NCI-H2081 treated with DMSO at 0.1 percent for 48 hours (cell line): ENCODE results near the gene ITFG2.
"Not testable (repeated sequence)": the region's sequence is repeated elsewhere in the genome, so short reads cannot be mapped to it uniquely, and the experiment has no call there.

Experiments
- DNase-seq: peaks from one replicate; lab custom pipeline; 2025; lab: John Stamatoyannopoulos, UW

The ITFG2 gene

DNA sequence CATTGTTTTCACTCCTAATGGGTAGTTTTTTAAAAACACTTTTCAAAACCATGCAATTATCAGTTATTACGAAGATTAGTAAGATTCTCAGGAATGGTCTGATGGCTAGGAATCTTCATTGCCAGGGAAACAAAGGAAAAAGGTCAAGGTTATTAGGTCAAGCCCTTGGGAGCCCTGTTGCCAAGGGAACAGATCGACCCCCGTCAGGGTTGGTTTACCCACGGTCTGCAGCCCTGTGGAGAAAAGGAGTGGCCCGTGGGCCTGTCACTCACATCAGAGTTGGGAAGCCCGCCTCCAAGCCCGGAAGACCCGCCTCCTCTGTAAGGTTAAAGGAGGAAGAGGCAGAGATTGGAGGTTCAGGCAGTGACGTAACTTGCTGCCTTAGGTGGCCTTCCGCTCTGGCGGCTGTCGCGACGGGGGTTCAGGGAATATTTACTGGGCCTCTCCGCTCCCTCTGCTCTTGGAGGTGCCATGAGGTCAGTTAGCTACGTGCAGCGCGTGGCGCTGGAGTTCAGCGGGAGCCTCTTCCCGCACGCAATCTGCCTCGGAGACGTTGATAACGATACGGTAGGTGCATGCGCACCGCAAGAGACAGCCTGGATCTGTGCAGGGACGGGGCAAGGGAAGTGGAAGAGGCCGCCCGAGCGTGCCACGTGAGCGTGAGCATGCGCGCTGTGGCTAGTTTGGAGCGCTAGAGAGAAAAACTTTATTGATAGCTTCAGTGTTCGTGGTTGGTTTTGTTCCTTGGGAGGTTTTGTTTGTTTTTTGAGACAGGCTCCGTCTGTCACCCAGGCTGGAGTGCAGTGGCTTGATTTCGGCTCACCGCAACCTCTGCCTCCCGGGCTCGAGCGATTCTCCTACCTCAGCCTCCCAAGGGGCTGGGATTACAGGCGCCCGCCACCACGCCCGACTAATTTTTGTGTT lies at the start of gene ITFG2:
Gene ITFG2 (plus strand): TSS at position 379 of the 924 bp plus-strand sequence. CDS start 93 bp downstream, at position 472.
- DNase-seq: peak; percentile 97

DNA sequence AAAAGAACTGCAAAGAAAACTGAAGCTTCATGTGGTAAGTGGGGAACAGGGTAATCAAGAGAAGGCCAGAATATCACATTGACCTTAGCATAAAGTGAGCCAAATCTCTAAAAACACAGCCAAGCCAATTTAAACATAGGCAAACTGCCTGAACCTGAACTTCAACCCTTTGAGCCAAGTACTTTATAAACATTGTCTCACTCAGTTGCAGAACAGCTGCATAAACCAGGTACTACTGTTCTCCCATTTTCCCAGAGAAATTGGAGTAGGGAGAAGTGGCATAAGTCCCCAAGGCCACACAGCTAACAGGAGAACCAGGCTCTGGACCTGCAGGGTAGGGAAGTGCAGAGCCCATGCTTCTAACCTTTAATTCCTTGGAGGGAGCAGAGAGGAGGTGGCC lies 48.1 kb upstream of the ITFG2 start:
- no peak for DNase-seq

DNA sequence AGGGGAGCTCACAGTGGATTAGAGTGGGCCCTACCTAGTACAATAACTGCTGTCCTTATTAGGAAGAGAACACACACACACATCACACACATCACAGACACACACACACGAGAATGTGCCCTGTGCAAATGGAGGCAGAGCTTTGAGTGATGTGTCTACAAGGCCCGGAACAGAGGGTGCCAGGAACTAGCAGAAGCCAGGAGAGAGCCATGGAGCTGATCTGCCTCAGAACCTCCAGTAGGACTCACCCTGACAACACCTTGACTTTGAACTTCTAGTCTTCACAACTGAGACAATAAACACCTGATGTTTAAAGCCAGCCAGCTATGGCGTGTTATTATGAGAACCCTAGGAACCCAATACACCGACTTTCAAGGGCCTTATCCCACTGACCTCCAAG lies 47.4 kb upstream of the ITFG2 start:
- no peak for DNase-seq

DNA sequence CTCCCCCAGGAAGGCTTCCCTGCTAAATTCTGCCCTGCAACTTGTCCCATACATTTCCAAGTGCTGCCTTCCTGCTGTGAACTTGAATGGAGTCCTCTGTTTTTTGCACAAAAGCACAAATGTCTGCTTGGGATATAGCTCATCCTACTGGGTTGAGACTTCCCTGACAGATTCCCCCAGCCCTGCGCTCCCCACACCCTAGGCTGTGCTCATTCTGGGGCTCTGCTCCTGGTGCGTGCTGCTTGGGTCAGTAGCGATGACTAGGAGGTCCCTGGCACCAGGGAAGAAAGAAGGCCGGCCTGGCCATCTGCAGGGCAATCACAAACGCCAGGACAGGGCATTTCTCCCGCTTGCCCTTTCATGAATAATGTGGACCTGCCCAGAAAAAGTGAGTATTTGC lies 46.9 kb upstream of the ITFG2 start:
- no peak for DNase-seq

DNA sequence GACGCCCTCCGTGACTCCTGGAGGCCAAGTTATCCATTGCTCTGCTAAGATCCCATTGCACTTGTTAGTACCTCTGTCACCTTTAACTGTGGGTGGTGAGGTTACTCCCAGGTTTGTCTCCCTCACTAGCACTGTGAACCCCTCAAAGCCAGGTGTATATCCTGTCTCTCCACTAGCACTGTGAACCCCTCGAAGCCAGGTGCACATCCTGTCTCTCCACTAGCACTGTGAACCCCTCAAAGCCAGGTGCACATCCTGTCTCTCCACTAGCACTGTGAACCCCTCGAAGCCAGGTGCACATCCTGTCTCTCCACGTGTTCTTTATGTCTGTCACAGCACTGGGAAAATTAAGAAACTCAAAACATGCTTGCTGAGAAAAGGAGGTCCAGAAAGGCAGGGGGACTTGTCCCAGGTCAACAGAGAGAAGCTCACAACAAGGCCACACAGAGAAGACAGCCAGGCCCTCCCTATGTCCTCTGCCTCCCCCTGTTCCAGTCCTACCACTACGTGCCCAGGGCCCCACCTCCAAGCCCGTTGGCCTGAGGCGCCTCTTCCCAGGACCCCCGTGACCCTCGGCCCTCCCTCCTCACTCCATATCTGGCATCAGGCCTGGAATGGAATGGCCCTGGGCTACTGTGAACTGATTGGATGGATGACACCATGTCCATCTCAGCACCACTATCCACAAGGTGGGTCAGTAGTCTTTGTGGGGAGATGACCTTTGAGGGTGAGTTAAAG lies 44.1 kb upstream of the ITFG2 start:
- DNase-seq: no peak

- DNase-seq: no peak
These were observed 42.5 kb upstream of the ITFG2 start for GRCh38 chr12:2769866-2770533.

DNA sequence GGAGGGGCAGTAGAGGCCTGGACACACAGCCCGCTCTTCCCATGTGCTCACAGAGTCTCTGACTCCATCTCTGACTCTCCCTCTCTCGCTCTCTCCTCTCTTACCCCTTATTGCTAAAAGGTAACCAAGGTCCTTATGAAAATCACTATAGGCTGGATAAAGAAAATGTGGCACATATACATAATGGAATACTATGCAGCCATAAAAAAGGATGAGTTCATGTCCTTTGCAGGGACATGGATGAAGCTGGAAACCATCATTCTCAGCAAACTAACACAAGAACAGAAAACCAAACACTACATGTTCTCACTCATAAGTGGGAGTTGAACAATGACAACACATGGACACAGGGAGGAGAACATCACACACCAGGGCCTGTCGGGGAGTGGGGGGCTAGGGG lies 41.9 kb upstream of the ITFG2 start:
- DNase-seq: not testable (repeated sequence)

- no peak for DNase-seq
These were observed 40.1 kb upstream of the ITFG2 start for GRCh38 chr12:2772370-2772769.

- no peak for DNase-seq
These were observed 39.1 kb upstream of the ITFG2 start for GRCh38 chr12:2773199-2773875.

GRCh38 chr12:2775431-2775830 lies 37.0 kb upstream of the ITFG2 start:
- no peak for DNase-seq

GRCh38 chr12:2776129-2776806 lies 36.2 kb upstream of the ITFG2 start:
- no peak for DNase-seq

- DNase-seq: no peak
These were observed 33.2 kb upstream of the ITFG2 start for GRCh38 chr12:2779281-2779680.

DNA sequence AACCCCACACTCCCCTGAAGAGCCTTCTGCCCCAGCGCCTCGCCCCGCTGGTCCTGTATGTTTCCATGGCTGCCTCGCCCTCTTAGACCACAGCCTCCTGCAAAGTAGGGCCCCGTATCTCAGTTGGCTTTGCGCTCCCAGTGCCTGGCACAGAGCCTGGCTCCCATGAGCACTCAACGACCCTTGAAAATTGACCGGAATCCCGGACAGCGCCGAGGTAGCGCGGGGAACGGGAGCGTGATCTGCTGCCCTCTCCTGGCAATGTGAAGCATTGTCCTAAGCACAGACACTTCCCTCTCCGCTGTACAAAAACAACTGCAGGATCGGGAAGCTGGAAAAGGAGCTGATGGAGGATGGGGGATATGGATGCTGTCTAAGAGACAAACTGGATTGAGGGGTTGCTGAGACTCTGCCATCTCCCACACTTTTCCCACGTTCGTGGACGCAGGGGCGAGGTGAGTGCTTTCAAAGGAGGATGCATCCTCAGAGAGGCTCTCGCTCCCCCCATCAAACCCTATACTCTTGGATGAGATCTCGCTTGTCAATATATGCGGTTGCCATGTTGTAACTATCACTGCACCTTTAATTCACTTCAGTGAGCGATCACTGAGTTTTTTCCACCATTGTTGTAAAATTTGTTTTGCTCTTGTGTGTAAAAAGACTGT lies 28.4 kb upstream of the ITFG2 start:
- DNase-seq: peak; percentile 22

DNA sequence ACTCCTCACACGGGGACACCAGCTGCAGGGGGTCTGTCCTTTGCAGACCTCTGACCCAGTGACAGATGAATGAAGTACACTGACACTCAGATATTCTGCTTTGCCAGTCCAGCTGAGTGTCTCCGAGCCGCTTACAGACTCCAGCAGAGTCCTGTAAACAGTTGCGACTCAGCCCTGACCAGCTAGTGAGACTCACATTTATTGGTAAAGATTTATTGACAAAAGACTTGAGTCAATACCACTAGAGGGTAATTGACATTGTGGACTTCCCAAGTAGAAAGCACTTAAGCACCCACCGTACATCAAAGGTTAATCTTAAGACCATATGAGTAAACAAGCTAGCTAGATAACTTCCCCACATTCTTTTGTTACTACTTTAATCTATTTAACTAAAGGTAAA lies 27.5 kb upstream of the ITFG2 start:
- DNase-seq: no peak

- DNase-seq: no peak
These were observed 21.4 kb upstream of the ITFG2 start for GRCh38 chr12:2791089-2791488.

- no peak for DNase-seq
These were observed 19.6 kb upstream of the ITFG2 start for GRCh38 chr12:2792671-2793500.

- no peak for DNase-seq
These were observed 18.9 kb upstream of the ITFG2 start for GRCh38 chr12:2793561-2793960.

- DNase-seq: no peak
These were observed 18.2 kb upstream of the ITFG2 start for GRCh38 chr12:2794191-2794735.

DNA sequence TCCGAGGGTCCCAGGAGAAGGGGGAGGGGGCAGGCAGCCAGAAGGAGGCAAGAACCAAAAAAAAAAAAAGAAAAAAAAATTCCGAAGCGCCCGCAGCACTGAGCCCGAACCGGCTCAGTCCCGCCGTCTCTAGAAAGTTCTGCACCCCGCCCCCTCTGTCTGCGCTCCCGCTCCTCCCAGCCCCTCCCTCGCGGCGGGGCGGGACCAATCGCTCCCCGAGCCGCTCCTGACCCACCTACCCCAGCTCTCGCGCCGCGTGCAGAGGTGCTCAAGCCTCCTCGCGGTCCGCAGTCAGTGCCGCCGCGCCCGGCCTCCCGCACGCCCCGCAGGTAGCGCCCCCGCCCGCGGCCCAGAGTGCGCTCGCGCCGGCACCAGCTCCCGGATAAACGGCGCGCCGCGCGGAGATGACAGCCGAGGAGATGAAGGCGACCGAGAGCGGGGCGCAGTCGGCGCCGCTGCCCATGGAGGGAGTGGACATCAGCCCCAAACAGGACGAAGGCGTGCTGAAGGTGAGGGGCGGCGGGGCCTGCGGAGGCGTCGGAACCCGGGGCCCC lies 17.7 kb upstream of the ITFG2 start, which contains the start of gene FKBP4:
Gene FKBP4 (plus strand): TSS at position 235 of the 554 bp plus-strand sequence. CDS start 170 bp downstream, at position 405.
- DNase-seq: no peak
